ENCODE data around the gene LDAH. TPM values are rescaled to one million over a fixed set of nuclear protein-coding genes. Genes with fewer than 3 reads are reported as not detected.

The LDAH gene
- total RNA-seq, 1 experiment from 2014 or later = 17.2 TPM

GRCh38 chr2:20812779-20813178 is 10.1 kb downstream of the LDAH start:
- POLR2A ChIA-PET = no interaction called here
- CTCF ChIA-PET = no interaction called here
- no peaks in the 10 kb centered on the region for H3K9me3 ChIP-seq (ENCODE audit: control insufficient read depth, insufficient read depth, low read depth, low read length)
- H3K4me1 ChIP-seq (ENCODE audit: control insufficient read depth, insufficient read depth, low read length) = no peaks in the 10 kb centered on the region
- no peak for DNase-seq (ENCODE audit: low read depth, low spot score)
- H3K27ac ChIP-seq (ENCODE audit: low read length) = no peak overlapping the region
- intact Hi-C loops (cut with micrococcal nuclease; ENCODE audit: unreplicated experiment) = no loop called here
- BruUV-seq (replicated peaks) = no TSS peak
- no peak overlapping the region for H3K4me3 ChIP-seq (ENCODE audit: low read depth in 2 of 2, low read length in 2 of 2)
- ATAC-seq = no peak
- in situ Hi-C loops (cut with HindIII; ENCODE audit: low pct_unique_long_range_greater_than_20kb, low sequenced_read_pairs) = no loop called here
- no peaks in the 10 kb centered on the region for H3K36me3 ChIP-seq (ENCODE audit: control insufficient read depth, insufficient read depth, low read length)
- H3K27me3 ChIP-seq (ENCODE audit: control insufficient read depth, insufficient read depth, low read length) = no peaks in the 10 kb centered on the region
- TF ChIP-seq REST (IDR thresholded peaks at IDR 0.05; ENCODE audit: insufficient read depth in 1 of 2, low read depth in 2 of 2, low read length in 1 of 2) (no peak), SIN3A (IDR thresholded peaks at IDR 0.05; ENCODE audit: borderline replicate concordance, insufficient read depth, low read depth, low read length) (no peak), TCF7L2 (IDR thresholded peaks at IDR 0.05; ENCODE audit: low read depth, low read length) (no peak), CTCF (IDR thresholded peaks at IDR 0.05) (no peak), POLR2AphosphoS5 (IDR thresholded peaks at IDR 0.05; ENCODE audit: low read depth, low read length) (no peak)

- no peak overlapping the region for H3K27ac ChIP-seq (ENCODE audit: low read length)
- CTCF ChIA-PET = no interaction called here
- no peaks in the 10 kb centered on the region for H3K27me3 ChIP-seq (ENCODE audit: control insufficient read depth, insufficient read depth, low read length)
- POLR2A ChIA-PET = no interaction called here
- no peaks in the 10 kb centered on the region for H3K9me3 ChIP-seq (ENCODE audit: control insufficient read depth, insufficient read depth, low read depth, low read length)
- ATAC-seq (no peak), DNase-seq (ENCODE audit: low read depth, low spot score) (no peak)
- in situ Hi-C loops (cut with HindIII; ENCODE audit: low pct_unique_long_range_greater_than_20kb, low sequenced_read_pairs) = no loop called here
- H3K4me3 ChIP-seq (ENCODE audit: low read depth in 2 of 2, low read length in 2 of 2) = no peak overlapping the region
- BruUV-seq (replicated peaks) = no TSS peak
- TF ChIP-seq POLR2AphosphoS5 (IDR thresholded peaks at IDR 0.05; ENCODE audit: low read depth, low read length) = no peak
- no peak for TF ChIP-seq REST (IDR thresholded peaks at IDR 0.05; ENCODE audit: insufficient read depth in 1 of 2, low read depth in 2 of 2, low read length in 1 of 2)
- no peak for TF ChIP-seq CTCF (IDR thresholded peaks at IDR 0.05)
- no peak for TF ChIP-seq TCF7L2 (IDR thresholded peaks at IDR 0.05; ENCODE audit: low read depth, low read length)
- no peak for TF ChIP-seq SIN3A (IDR thresholded peaks at IDR 0.05; ENCODE audit: borderline replicate concordance, insufficient read depth, low read depth, low read length)
- no peaks in the 10 kb centered on the region for H3K4me1 ChIP-seq (ENCODE audit: control insufficient read depth, insufficient read depth, low read length)
- H3K36me3 ChIP-seq (ENCODE audit: control insufficient read depth, insufficient read depth, low read length) = no peaks in the 10 kb centered on the region
- intact Hi-C loops (cut with micrococcal nuclease; ENCODE audit: unreplicated experiment) = no loop called here
Measured at GRCh38 chr2:20806286-20806685, 16.6 kb downstream of the LDAH start.

All from Panc1 (cell line).